Parathyroid adenoma (tissue), 2 donors: Measurements from ENCODE around the gene GRIK4.

Experiments used
- H2AFZ ChIP-seq: fragments of 300-600 bp; sonication (generic); one replicate; pipeline ENCODE4 v1.7.0; 2017; ENCODE audit warnings: antibody characterized with exemption, mild to moderate bottlenecking
- H3K27ac ChIP-seq: fragments of 300-600 bp; sonication (generic); one replicate; pipeline ENCODE4 v1.7.0; 2017
- H3K27me3 ChIP-seq: fragments of 300-600 bp; sonication (generic); one replicate; pipeline ENCODE4 v1.7.0; 2017; ENCODE audit warnings: low read length; ENCODE audit not compliant: control insufficient read depth, insufficient read depth
- H3K36me3 ChIP-seq: fragments of 300-600 bp; sonication (generic); one replicate; pipeline ENCODE4 v1.7.0; 2017; ENCODE audit warnings: low read length; ENCODE audit not compliant: control insufficient read depth, insufficient read depth
- H3K4me1 ChIP-seq: fragments of 300-600 bp; sonication (generic); one replicate; pipeline ENCODE4 v1.7.0; 2017; ENCODE audit warnings: control low read depth
- H3K4me2 ChIP-seq: fragments of 300-600 bp; sonication (generic); one replicate; pipeline ENCODE4 v1.7.0; 2017; ENCODE audit warnings: low read length
- H3K4me3 ChIP-seq: fragments of 300-600 bp; sonication (generic); one replicate; pipeline ENCODE4 v1.7.0; 2017; ENCODE audit warnings: low read depth, low read length
- H3K79me2 ChIP-seq: fragments of 300-600 bp; sonication (generic); one replicate; pipeline ENCODE4 v1.7.0; 2017; ENCODE audit warnings: control low read depth
- H3K9ac ChIP-seq: fragments of 300-600 bp; sonication (generic); one replicate; pipeline ENCODE4 v1.7.0; 2017; ENCODE audit warnings: mild to moderate bottlenecking
- H3K9me3 ChIP-seq: fragments of 300-600 bp; sonication (generic); one replicate; pipeline ENCODE4 v1.7.0; 2017; ENCODE audit warnings: low read length; ENCODE audit not compliant: control insufficient read depth
- TF ChIP-seq, protein P1 (sequence below): fragments of 300-600 bp; sonication (generic); IDR thresholded peaks from one replicate; pipeline ENCODE4 v1.7.0; 2017; ENCODE audit warnings: antibody characterized with exemption, mild to moderate bottlenecking
- donor health status: primary hyperparathyroidism.

Gene GRIK4

DNA sequence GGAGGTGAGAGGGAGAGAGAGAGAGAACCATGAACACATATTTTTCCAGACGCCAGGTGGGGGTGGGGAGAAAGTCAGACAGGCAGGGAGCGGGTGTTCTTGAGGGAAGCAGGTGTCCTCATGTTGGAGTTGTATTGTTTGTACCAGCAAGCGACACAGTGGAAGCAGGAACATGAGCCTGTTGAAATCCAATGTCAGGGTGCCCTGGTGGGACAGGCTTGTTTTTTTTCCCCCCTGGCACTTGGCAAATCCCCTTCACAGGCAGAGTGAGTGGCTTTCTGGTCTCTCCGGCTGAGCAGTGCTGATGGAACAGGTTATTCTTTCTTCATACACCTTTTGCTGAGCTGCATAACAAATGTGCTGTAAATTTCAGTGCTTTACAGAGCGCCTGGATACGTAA is 125.6 kb downstream of the GRIK4 start:
- Histone ChIP-seq H3K36me3 (no peaks in the 10 kb centered on the region), H3K27me3 (no peaks in the 10 kb centered on the region), H3K9me3 (no peaks in the 10 kb centered on the region), H3K9ac (no peak overlapping the region), H3K27ac (no peak overlapping the region), H3K79me2 (no peaks in the 10 kb centered on the region), H3K4me3 (no peak overlapping the region), H3K4me2 (no peak overlapping the region), H3K4me1 (no peaks in the 10 kb centered on the region), H2AFZ (no peak overlapping the region)
- TF ChIP-seq, protein P1, sequence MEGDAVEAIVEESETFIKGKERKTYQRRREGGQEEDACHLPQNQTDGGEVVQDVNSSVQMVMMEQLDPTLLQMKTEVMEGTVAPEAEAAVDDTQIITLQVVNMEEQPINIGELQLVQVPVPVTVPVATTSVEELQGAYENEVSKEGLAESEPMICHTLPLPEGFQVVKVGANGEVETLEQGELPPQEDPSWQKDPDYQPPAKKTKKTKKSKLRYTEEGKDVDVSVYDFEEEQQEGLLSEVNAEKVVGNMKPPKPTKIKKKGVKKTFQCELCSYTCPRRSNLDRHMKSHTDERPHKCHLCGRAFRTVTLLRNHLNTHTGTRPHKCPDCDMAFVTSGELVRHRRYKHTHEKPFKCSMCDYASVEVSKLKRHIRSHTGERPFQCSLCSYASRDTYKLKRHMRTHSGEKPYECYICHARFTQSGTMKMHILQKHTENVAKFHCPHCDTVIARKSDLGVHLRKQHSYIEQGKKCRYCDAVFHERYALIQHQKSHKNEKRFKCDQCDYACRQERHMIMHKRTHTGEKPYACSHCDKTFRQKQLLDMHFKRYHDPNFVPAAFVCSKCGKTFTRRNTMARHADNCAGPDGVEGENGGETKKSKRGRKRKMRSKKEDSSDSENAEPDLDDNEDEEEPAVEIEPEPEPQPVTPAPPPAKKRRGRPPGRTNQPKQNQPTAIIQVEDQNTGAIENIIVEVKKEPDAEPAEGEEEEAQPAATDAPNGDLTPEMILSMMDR, result no peak

- H2AFZ ChIP-seq, result no peak overlapping the region
- no peak overlapping the region for H3K4me3 ChIP-seq
- no peak overlapping the region for H3K27ac ChIP-seq
- TF ChIP-seq, protein P1, result no peak
- H3K4me1 ChIP-seq, result no peaks in the 10 kb centered on the region
- no peak overlapping the region for H3K4me2 ChIP-seq
- no peaks in the 10 kb centered on the region for H3K79me2 ChIP-seq
- no peaks in the 10 kb centered on the region for H3K36me3 ChIP-seq
- no peak overlapping the region for H3K9ac ChIP-seq
- H3K27me3 ChIP-seq, result no peaks in the 10 kb centered on the region
- H3K9me3 ChIP-seq, result no peaks in the 10 kb centered on the region
Measured at GRCh38 chr11:120642196-120642894, 130.8 kb downstream of the GRIK4 start.

DNA sequence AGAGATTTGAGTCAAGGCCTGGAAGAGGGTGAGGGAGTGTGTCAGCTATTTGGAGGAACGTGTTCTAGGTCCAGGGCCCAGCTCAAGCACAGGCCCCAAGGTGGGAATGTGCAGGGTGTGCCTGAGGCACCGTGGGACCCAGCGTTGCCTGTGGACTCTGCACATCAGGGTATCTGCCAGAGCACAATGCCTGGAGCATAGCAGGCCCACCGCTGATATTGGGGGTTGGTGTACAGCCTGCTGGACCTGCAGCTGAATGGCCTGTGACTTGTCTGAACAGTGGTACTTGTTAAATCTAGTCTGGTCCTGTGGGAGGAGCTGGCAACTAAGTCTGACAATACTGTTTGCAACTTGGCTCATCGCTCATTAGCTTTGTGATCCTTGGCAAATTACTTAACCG is 131.7 kb downstream of the GRIK4 start:
- Histone ChIP-seq H3K4me3 (no peak overlapping the region), H3K9me3 (no peaks in the 10 kb centered on the region), H3K4me1 (no peaks in the 10 kb centered on the region), H2AFZ (no peak overlapping the region), H3K27ac (no peak overlapping the region), H3K4me2 (no peak overlapping the region), H3K36me3 (no peaks in the 10 kb centered on the region), H3K27me3 (no peaks in the 10 kb centered on the region), H3K9ac (no peak overlapping the region), H3K79me2 (no peaks in the 10 kb centered on the region)
- TF ChIP-seq, protein P1, result no peak

DNA sequence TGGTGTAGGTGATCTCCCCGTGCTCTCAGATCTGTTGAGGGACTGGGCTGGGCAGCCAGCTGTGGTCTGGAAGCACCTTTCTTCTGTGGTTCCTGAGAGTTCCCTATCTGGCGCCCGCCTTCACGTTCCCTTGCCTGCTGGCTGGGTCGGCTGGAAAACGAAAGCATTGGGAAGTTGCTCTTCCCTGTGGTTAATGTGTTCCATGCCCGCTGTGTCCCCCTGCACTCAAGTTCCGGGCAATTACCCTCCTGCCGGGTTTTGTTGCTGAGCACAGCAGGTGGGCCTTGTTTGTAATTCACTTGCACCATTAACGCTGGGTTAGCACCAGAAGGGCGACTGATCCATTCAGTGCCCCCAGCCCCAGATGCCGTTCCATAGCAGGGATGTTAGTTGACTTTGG is 134.1 kb downstream of the GRIK4 start:
- no peaks in the 10 kb centered on the region for H3K4me1 ChIP-seq
- H3K27me3 ChIP-seq, result no peaks in the 10 kb centered on the region
- TF ChIP-seq, protein P1, result no peak
- H3K9ac ChIP-seq, result no peak overlapping the region
- no peaks in the 10 kb centered on the region for H3K36me3 ChIP-seq
- H3K27ac ChIP-seq, result no peak overlapping the region
- no peak overlapping the region for H2AFZ ChIP-seq
- H3K9me3 ChIP-seq, result no peaks in the 10 kb centered on the region
- H3K79me2 ChIP-seq, result no peaks in the 10 kb centered on the region
- no peak overlapping the region for H3K4me2 ChIP-seq
- H3K4me3 ChIP-seq, result no peak overlapping the region

- no peaks in the 10 kb centered on the region for H3K27me3 ChIP-seq
- H2AFZ ChIP-seq, result no peak overlapping the region
- no peaks in the 10 kb centered on the region for H3K36me3 ChIP-seq
- no peak overlapping the region for H3K4me3 ChIP-seq
- H3K9me3 ChIP-seq, result no peaks in the 10 kb centered on the region
- H3K79me2 ChIP-seq, result no peaks in the 10 kb centered on the region
- H3K4me1 ChIP-seq, result no peaks in the 10 kb centered on the region
- no peak overlapping the region for H3K4me2 ChIP-seq
- TF ChIP-seq, protein P1, result no peak
- no peak overlapping the region for H3K9ac ChIP-seq
- H3K27ac ChIP-seq, result no peak overlapping the region
Measured at GRCh38 chr11:120646206-120646605, 134.7 kb downstream of the GRIK4 start.
